ENCODE results near the gene STUM. TPM values are rescaled to one million over a fixed set of nuclear protein-coding genes. Genes with fewer than 3 reads are reported as not detected.
A peak's percentile ranks its signal among the peaks of the same experiment; 100 is the strongest.

STUM gene
- total RNA-seq, 1 donor: not detected

- no peak overlapping the region for H3K4me3 ChIP-seq (ENCODE audit: low read depth, low read length)
- DNase-seq (ENCODE audit: low read depth): no peak
- no peak for TF ChIP-seq CTCF (IDR thresholded peaks at IDR 0.05; ENCODE audit: insufficient read depth, low read length)
These were observed 84.4 kb downstream of the STUM start for GRCh38 chr1:226632922-226633351.

- DNase-seq (ENCODE audit: low read depth): no peak
- TF ChIP-seq CTCF (IDR thresholded peaks at IDR 0.05; ENCODE audit: insufficient read depth, low read length): no peak
- no peak overlapping the region for H3K4me3 ChIP-seq (ENCODE audit: low read depth, low read length)
These were observed 85.1 kb downstream of the STUM start for GRCh38 chr1:226633541-226634165.

GRCh38 chr1:226634166-226634588 is 85.6 kb downstream of the STUM start:
- peak; percentile 90 for TF ChIP-seq CTCF (IDR thresholded peaks at IDR 0.05; ENCODE audit: insufficient read depth, low read length)
- H3K4me3 ChIP-seq (ENCODE audit: low read depth, low read length): no peak overlapping the region
- peak; percentile 73 for DNase-seq (ENCODE audit: low read depth)

GRCh38 chr1:226634611-226635246 is 86.2 kb downstream of the STUM start:
- no peak for DNase-seq (ENCODE audit: low read depth)
- no peak overlapping the region for H3K4me3 ChIP-seq (ENCODE audit: low read depth, low read length)
- TF ChIP-seq CTCF (IDR thresholded peaks at IDR 0.05; ENCODE audit: insufficient read depth, low read length): no peak

GRCh38 chr1:226635456-226635941 is 86.9 kb downstream of the STUM start:
- no peak overlapping the region for H3K4me3 ChIP-seq (ENCODE audit: low read depth, low read length)
- DNase-seq (ENCODE audit: low read depth): no peak
- no peak for TF ChIP-seq CTCF (IDR thresholded peaks at IDR 0.05; ENCODE audit: insufficient read depth, low read length)

GRCh38 chr1:226636847-226637096 is 88.2 kb downstream of the STUM start:
- DNase-seq (ENCODE audit: low read depth): no peak
- no peak overlapping the region for H3K4me3 ChIP-seq (ENCODE audit: low read depth, low read length)
- TF ChIP-seq CTCF (IDR thresholded peaks at IDR 0.05; ENCODE audit: insufficient read depth, low read length): no peak

Data from fibroblast of the aortic adventitia (primary cell).